ENCODE data around the gene KANSL1. TPM values are rescaled to one million over a fixed set of nuclear protein-coding genes. Genes with fewer than 3 reads are reported as not detected.
A peak's percentile ranks its signal among the peaks of the same experiment; 100 is the strongest.

KANSL1 gene
- total RNA-seq, 1 experiment from 2014 or later = 35.6 TPM

- DNase-seq (ENCODE audit: low read depth) = no peak
- in situ Hi-C loops (cut with HindIII; ENCODE audit: low pct_unique_long_range_greater_than_20kb, low sequenced_read_pairs) = no loop called here
Observed at GRCh38 chr17:46152423-46152822, 40.8 kb downstream of the KANSL1 start.

GRCh38 chr17:46151762-46152161 lies 41.5 kb downstream of the KANSL1 start:
- no peak for DNase-seq (ENCODE audit: low read depth)
- in situ Hi-C loops (cut with HindIII; ENCODE audit: low pct_unique_long_range_greater_than_20kb, low sequenced_read_pairs) = no loop called here

GRCh38 chr17:46150216-46150963 lies 42.8 kb downstream of the KANSL1 start:
- DNase-seq (ENCODE audit: low read depth) = no peak
- in situ Hi-C loops (cut with HindIII; ENCODE audit: low pct_unique_long_range_greater_than_20kb, low sequenced_read_pairs) = no loop called here

GRCh38 chr17:46148247-46148646 lies 45.0 kb downstream of the KANSL1 start:
- DNase-seq (ENCODE audit: low read depth) = no peak
- in situ Hi-C loops (cut with HindIII; ENCODE audit: low pct_unique_long_range_greater_than_20kb, low sequenced_read_pairs) = no loop called here

GRCh38 chr17:46147296-46147695 lies 45.9 kb downstream of the KANSL1 start:
- no peak for DNase-seq (ENCODE audit: low read depth)
- in situ Hi-C loops (cut with HindIII; ENCODE audit: low pct_unique_long_range_greater_than_20kb, low sequenced_read_pairs) = no loop called here

- in situ Hi-C loops (cut with HindIII; ENCODE audit: low pct_unique_long_range_greater_than_20kb, low sequenced_read_pairs) = no loop called here
- no peak for DNase-seq (ENCODE audit: low read depth)
Observed at GRCh38 chr17:46144246-46144645, 49.0 kb downstream of the KANSL1 start.

- in situ Hi-C loops (cut with HindIII; ENCODE audit: low pct_unique_long_range_greater_than_20kb, low sequenced_read_pairs) = no loop called here
- no peak for DNase-seq (ENCODE audit: low read depth)
Observed at GRCh38 chr17:46143827-46144236, 49.4 kb downstream of the KANSL1 start.

GRCh38 chr17:46141645-46142044 lies 51.6 kb downstream of the KANSL1 start:
- in situ Hi-C loops (cut with HindIII; ENCODE audit: low pct_unique_long_range_greater_than_20kb, low sequenced_read_pairs) = no loop called here
- no peak for DNase-seq (ENCODE audit: low read depth)

- in situ Hi-C loops (cut with HindIII; ENCODE audit: low pct_unique_long_range_greater_than_20kb, low sequenced_read_pairs) = no loop called here
- DNase-seq (ENCODE audit: low read depth) = no peak
Observed at GRCh38 chr17:46140645-46141197, 52.5 kb downstream of the KANSL1 start.

GRCh38 chr17:46139432-46140210 lies 53.6 kb downstream of the KANSL1 start:
- in situ Hi-C loops (cut with HindIII; ENCODE audit: low pct_unique_long_range_greater_than_20kb, low sequenced_read_pairs) = no loop called here
- peak; percentile 21 for DNase-seq (ENCODE audit: low read depth)

GRCh38 chr17:46138473-46138872 lies 54.8 kb downstream of the KANSL1 start:
- no peak for DNase-seq (ENCODE audit: low read depth)
- in situ Hi-C loops (cut with HindIII; ENCODE audit: low pct_unique_long_range_greater_than_20kb, low sequenced_read_pairs) = no loop called here

- DNase-seq (ENCODE audit: low read depth) = no peak
- in situ Hi-C loops (cut with HindIII; ENCODE audit: low pct_unique_long_range_greater_than_20kb, low sequenced_read_pairs) = no loop called here
Observed at GRCh38 chr17:46136820-46137219, 56.4 kb downstream of the KANSL1 start.

GRCh38 chr17:46135879-46136563 lies 57.2 kb downstream of the KANSL1 start:
- no peak for DNase-seq (ENCODE audit: low read depth)
- in situ Hi-C loops (cut with HindIII; ENCODE audit: low pct_unique_long_range_greater_than_20kb, low sequenced_read_pairs) = no loop called here

GRCh38 chr17:46135126-46135812 lies 58.0 kb downstream of the KANSL1 start:
- in situ Hi-C loops (cut with HindIII; ENCODE audit: low pct_unique_long_range_greater_than_20kb, low sequenced_read_pairs) = no loop called here
- DNase-seq (ENCODE audit: low read depth) = no peak

GRCh38 chr17:46129302-46129701 lies 63.9 kb downstream of the KANSL1 start:
- in situ Hi-C loops (cut with HindIII; ENCODE audit: low pct_unique_long_range_greater_than_20kb, low sequenced_read_pairs) = no loop called here
- DNase-seq (ENCODE audit: low read depth) = no peak

GRCh38 chr17:46128453-46128852 lies 64.8 kb downstream of the KANSL1 start:
- no peak for DNase-seq (ENCODE audit: low read depth)
- in situ Hi-C loops (cut with HindIII; ENCODE audit: low pct_unique_long_range_greater_than_20kb, low sequenced_read_pairs) = no loop called here

GRCh38 chr17:46127524-46127923 lies 65.7 kb downstream of the KANSL1 start:
- DNase-seq (ENCODE audit: low read depth) = no peak
- in situ Hi-C loops (cut with HindIII; ENCODE audit: low pct_unique_long_range_greater_than_20kb, low sequenced_read_pairs) = no loop called here

GRCh38 chr17:46126840-46127239 lies 66.4 kb downstream of the KANSL1 start:
- DNase-seq (ENCODE audit: low read depth) = no peak
- in situ Hi-C loops (cut with HindIII; ENCODE audit: low pct_unique_long_range_greater_than_20kb, low sequenced_read_pairs) = no loop called here

All from Caki2 (cell line).